Thyroid gland (tissue), 4 donors: Measurements from ENCODE around the gene STAG2. TPM values are rescaled to one million over a fixed set of nuclear protein-coding genes. Genes with fewer than 3 reads are reported as not detected.

Experiments
- DNase-seq, 2 donors: peaks; one replicate each; pipeline ENCODE4 v3.0.0-alpha.2; 2019
- H3K27ac ChIP-seq, 3 donors: fragments of 200-600 bp; sonication (generic); 1 replicate in 2 of 3; 2 replicates in 1 of 3; pipeline ENCODE4 v1.5.1; 2016 to 2019; ENCODE audit warnings: mild to moderate bottlenecking in 1 of 3, moderate library complexity in 1 of 3
- H3K27me3 ChIP-seq: fragments of 200-600 bp; sonication (generic); one replicate; pipeline ENCODE4 v1.5.1; 2019
- H3K36me3 ChIP-seq, 2 donors: fragments of 200-600 bp; sonication (generic); one replicate each; pipeline ENCODE4 v1.5.1; 2016 to 2019
- H3K4me1 ChIP-seq, 2 donors: fragments of 200-600 bp; sonication (generic); one replicate each; pipeline ENCODE4 v1.5.1; 2017 to 2019
- H3K4me3 ChIP-seq, 3 donors: fragments of 200-600 bp; sonication (generic); replicated peaks in 1 of 3; 1 replicate in 2 of 3; 2 replicates in 1 of 3; pipeline ENCODE4 v1.5.1; 2016; ENCODE audit warnings: mild to moderate bottlenecking in 1 of 3
- H3K9me3 ChIP-seq: fragments of 200-600 bp; sonication (generic); one replicate; pipeline ENCODE4 v1.5.1; 2017
- CTCF ChIP-seq, 6 experiments: fragments of 200-600 bp in 3 of 6; fragments of 450-650 bp in 3 of 6; sonication (generic) in 3 of 6; IDR thresholded peaks; one replicate each; pipeline ENCODE4 v1.5.1; 2016 to 2019; ENCODE audit warnings: antibody characterized with exemption in 6 of 6, mild to moderate bottlenecking in 2 of 6, inconsistent platforms in 1 of 6, moderate library complexity in 1 of 6
- POLR2A ChIP-seq, 2 donors: fragments of 450-650 bp; IDR thresholded peaks; one replicate each; pipeline ENCODE4 v1.6.1; 2017; ENCODE audit warnings: antibody characterized with exemption in 2 of 2, mild to moderate bottlenecking in 2 of 2, moderate library complexity in 1 of 2
- WGBS, 2 donors: methylation state at CpG; one replicate each; pipeline ENCODE4 v1.1.5; 2017; 5-methylcytosine and 5-hydroxymethylcytosine counted together
- intact Hi-C: fragments of 100-400 bp; cut with DNase I; formaldehyde crosslinking; loops from one replicate; pipeline ENCODE4 v1.15.1; 2023
- total RNA-seq, 4 donors: library from RNA; depleted of rRNA; stranded (reverse); fragments of >200 nt; gene quantifications; one replicate each; pipeline ENCODE4 v1.2.3, GENCODE V29; 2016

Gene STAG2
- total RNA-seq, 4 donors from 2014 or later: 88.0 to 108 (median 104) TPM

GRCh38 chrX:123973921-123974320, 12.4 kb downstream of the STAG2 start:
- intact Hi-C loops: no loop called here
- H3K27ac ChIP-seq: no peak overlapping the region

GRCh38 chrX:123975180-123975579, 13.7 kb downstream of the STAG2 start:
- H3K4me1 ChIP-seq: peaks cover 0 to 8% of the 10 kb centered on the region in 2 donors

More at GRCh38 chrX:123973921-123974320, 12.4 kb downstream of the STAG2 start:
- no peak for TF ChIP-seq CTCF (IDR thresholded peaks at IDR 0.05)
- no peak for TF ChIP-seq POLR2A (IDR thresholded peaks at IDR 0.05)
- Histone ChIP-seq H3K4me1 (peaks cover 0 to 8% of the 10 kb centered on the region in 2 donors), H3K36me3 (no peaks in the 10 kb centered on the region), H3K9me3 (no peaks in the 10 kb centered on the region), H3K4me3 (no peak overlapping the region), H3K27me3 (no peaks in the 10 kb centered on the region)
- WGBS, 2 donors: 57 to 68% methylated on average over 3 of the region's 3 CpGs
- DNase-seq: no peak

GRCh38 chrX:123976706-123977316, 15.3 kb downstream of the STAG2 start:
- H3K4me1 ChIP-seq: peaks cover 0 to 11% of the 10 kb centered on the region in 2 donors

More at GRCh38 chrX:123975180-123975579, 13.7 kb downstream of the STAG2 start:
- Histone ChIP-seq H3K27me3 (no peaks in the 10 kb centered on the region), H3K36me3 (no peaks in the 10 kb centered on the region), H3K4me3 (no peak overlapping the region), H3K27ac (peak overlapping the region in 1 of 3 donors; percentile 14), H3K9me3 (no peaks in the 10 kb centered on the region)
- 54 to 89% methylated on average over 2 to 6 of the region's 6 CpGs for WGBS, 2 donors
- intact Hi-C loops: no loop called here
- TF ChIP-seq POLR2A (IDR thresholded peaks at IDR 0.05) (no peak), CTCF (IDR thresholded peaks at IDR 0.05) (no peak)
- DNase-seq: no peak

GRCh38 chrX:123983240-123983639, 21.7 kb downstream of the STAG2 start:
- no peak for TF ChIP-seq POLR2A (IDR thresholded peaks at IDR 0.05)
- TF ChIP-seq CTCF (IDR thresholded peaks at IDR 0.05): no peak
- no peak for DNase-seq
- H3K4me1 ChIP-seq: peaks cover 0 to 3% of the 10 kb centered on the region in 2 donors

More at GRCh38 chrX:123976706-123977316, 15.3 kb downstream of the STAG2 start:
- no peak for DNase-seq
- Histone ChIP-seq H3K4me3 (no peak overlapping the region), H3K27me3 (no peaks in the 10 kb centered on the region), H3K9me3 (no peaks in the 10 kb centered on the region), H3K36me3 (no peaks in the 10 kb centered on the region), H3K27ac (no peak overlapping the region)
- intact Hi-C loops: no loop called here
- WGBS, 2 donors: 76 to 82% methylated on average over 1 of the region's 1 CpG
- TF ChIP-seq POLR2A (IDR thresholded peaks at IDR 0.05): no peak
- TF ChIP-seq CTCF (IDR thresholded peaks at IDR 0.05): peak in 3 of 6 experiments; percentile 18 to 33 (median 30)

GRCh38 chrX:123986377-123986776, 24.9 kb downstream of the STAG2 start:
- intact Hi-C loops: no loop called here
- no peak overlapping the region for H3K27ac ChIP-seq
- H3K4me1 ChIP-seq: no peaks in the 10 kb centered on the region
- H3K9me3 ChIP-seq: no peaks in the 10 kb centered on the region
- no peak for DNase-seq
- 71 to 84% methylated on average over 2 of the region's 2 CpGs for WGBS, 2 donors
- H3K27me3 ChIP-seq: no peaks in the 10 kb centered on the region
- no peaks in the 10 kb centered on the region for H3K36me3 ChIP-seq
- no peak for TF ChIP-seq CTCF (IDR thresholded peaks at IDR 0.05)
- no peak for TF ChIP-seq POLR2A (IDR thresholded peaks at IDR 0.05)
- H3K4me3 ChIP-seq: no peak overlapping the region

More at GRCh38 chrX:123983240-123983639, 21.7 kb downstream of the STAG2 start:
- intact Hi-C loops: no loop called here
- 43 to 49% methylated on average over 3 of the region's 3 CpGs for WGBS, 2 donors
- H3K27me3 ChIP-seq: no peaks in the 10 kb centered on the region
- no peaks in the 10 kb centered on the region for H3K9me3 ChIP-seq
- H3K36me3 ChIP-seq: no peaks in the 10 kb centered on the region
- H3K27ac ChIP-seq: no peak overlapping the region
- no peak overlapping the region for H3K4me3 ChIP-seq
